Gastroesophageal sphincter (tissue), 3 donors: ENCODE results near the gene BANP.

ENCODE experiments used
- CTCF ChIP-seq, 4 experiments: fragments of 200-600 bp in 2 of 4; fragments of 450-650 bp in 2 of 4; sonication (generic) in 1 of 4; IDR thresholded peaks; one replicate each; pipeline ENCODE4 v1.5.1; 2017 to 2019; ENCODE audit warnings: antibody characterized with exemption in 4 of 4, mild to moderate bottlenecking in 2 of 4, moderate library complexity in 2 of 4
- EP300 ChIP-seq: sonication (generic); formaldehyde crosslinking; IDR thresholded peaks from one replicate; pipeline ENCODE4 v1.6.1; 2017; ENCODE audit warnings: antibody characterized with exemption, mild to moderate bottlenecking
- POLR2A ChIP-seq, 2 donors: fragments of 450-650 bp; IDR thresholded peaks; one replicate each; pipeline ENCODE4 v1.6.1; 2017; ENCODE audit warnings: antibody characterized with exemption in 2 of 2, mild to moderate bottlenecking in 2 of 2, moderate library complexity in 1 of 2

DNA sequence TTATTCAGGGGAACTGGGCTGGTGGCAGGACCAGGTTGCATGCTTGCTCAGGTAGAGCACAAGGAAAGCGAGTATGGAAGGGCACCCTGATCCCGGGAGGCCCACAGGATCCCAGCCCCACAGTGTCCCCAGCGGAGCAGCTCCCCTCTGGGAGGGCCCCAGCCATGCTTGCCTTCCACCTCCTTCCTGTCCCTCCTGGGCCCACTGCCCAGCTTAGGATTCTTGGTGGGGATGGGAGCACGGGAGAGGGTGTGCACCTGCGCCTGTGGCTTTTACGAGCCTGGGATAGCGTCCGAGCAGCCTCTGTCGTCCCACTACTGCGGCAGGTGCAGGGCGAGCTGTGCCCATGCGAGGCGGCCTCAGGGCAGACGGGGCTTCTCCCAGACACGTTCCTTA, 114.5 kb downstream of the BANP start:
- TF ChIP-seq CTCF (IDR thresholded peaks at IDR 0.05) = no peak
- TF ChIP-seq POLR2A (IDR thresholded peaks at IDR 0.05) = no peak
- TF ChIP-seq EP300 = no peak
